ENCODE results near the gene USF2. TPM values are rescaled to one million over a fixed set of nuclear protein-coding genes. Genes with fewer than 3 reads are reported as not detected.

USF2 gene
- total and polyA plus RNA-seq, 2 donors (not counting 1 experiment from before 2014, with no cell fraction given) = 53.8 to 74.9 TPM

- no peaks in the 10 kb centered on the region for H3K27me3 ChIP-seq (ENCODE audit: control insufficient read depth, insufficient read depth, low read length)
- H3K4me1 ChIP-seq (ENCODE audit: control insufficient read depth, extremely low read depth, insufficient read depth, low read length) = peaks cover 12% of the 10 kb centered on the region
- no peak overlapping the region for H3K4me3 ChIP-seq (replicated peaks in 1 of 4; ENCODE audit: control extremely low read depth in 1 of 4, insufficient read depth in 1 of 4, low read depth in 3 of 4, low read length in 4 of 4)
- no peak overlapping the region for H2AFZ ChIP-seq (ENCODE audit: low read length)
- no peaks in the 10 kb centered on the region for H3K79me2 ChIP-seq (ENCODE audit: control insufficient read depth, insufficient read depth, low read length)
- H3K36me3 ChIP-seq (ENCODE audit: control insufficient read depth, insufficient read depth, low read length) = no peaks in the 10 kb centered on the region
- no peak overlapping the region for H3K4me2 ChIP-seq (ENCODE audit: extremely low read depth, insufficient read depth, low read length)
- H3K27ac ChIP-seq (ENCODE audit: insufficient read depth, low read length) = no peak overlapping the region
- TF ChIP-seq EZH2 (IDR thresholded peaks at IDR 0.05; ENCODE audit: low read length, missing control alignments) (no peak), CTCF (conservative IDR thresholded peaks at IDR 0.05 in 1 of 2, IDR thresholded peaks at IDR 0.05 in 1 of 2; ENCODE audit: low read depth in 1 of 2, low read length in 2 of 2) (no peak)
- H3K9me3 ChIP-seq (ENCODE audit: control insufficient read depth, insufficient read depth, low read depth, low read length) = no peaks in the 10 kb centered on the region
- H4K20me1 ChIP-seq (ENCODE audit: control insufficient read depth, extremely low read depth, insufficient read depth, low read length) = no peaks in the 10 kb centered on the region
- DNase-seq (ENCODE audit: low read depth in 2 of 2) = no peak
- no peak overlapping the region for H3K9ac ChIP-seq (ENCODE audit: insufficient read depth, low read length)
Measured at GRCh38 chr19:35315883-35316282, 47.1 kb downstream of the USF2 start.

GRCh38 chr19:35316560-35316959 is 47.8 kb downstream of the USF2 start:
- H3K27ac ChIP-seq (ENCODE audit: insufficient read depth, low read length) = no peak overlapping the region
- no peaks in the 10 kb centered on the region for H4K20me1 ChIP-seq (ENCODE audit: control insufficient read depth, extremely low read depth, insufficient read depth, low read length)
- H3K27me3 ChIP-seq (ENCODE audit: control insufficient read depth, insufficient read depth, low read length) = no peaks in the 10 kb centered on the region
- DNase-seq (ENCODE audit: low read depth in 2 of 2) = no peak
- H3K4me2 ChIP-seq (ENCODE audit: extremely low read depth, insufficient read depth, low read length) = no peak overlapping the region
- H3K9me3 ChIP-seq (ENCODE audit: control insufficient read depth, insufficient read depth, low read depth, low read length) = no peaks in the 10 kb centered on the region
- no peaks in the 10 kb centered on the region for H3K36me3 ChIP-seq (ENCODE audit: control insufficient read depth, insufficient read depth, low read length)
- H3K4me1 ChIP-seq (ENCODE audit: control insufficient read depth, extremely low read depth, insufficient read depth, low read length) = peaks cover 12% of the 10 kb centered on the region
- no peak overlapping the region for H3K9ac ChIP-seq (ENCODE audit: insufficient read depth, low read length)
- no peaks in the 10 kb centered on the region for H3K79me2 ChIP-seq (ENCODE audit: control insufficient read depth, insufficient read depth, low read length)
- H3K4me3 ChIP-seq (replicated peaks in 1 of 4; ENCODE audit: control extremely low read depth in 1 of 4, insufficient read depth in 1 of 4, low read depth in 3 of 4, low read length in 4 of 4) = no peak overlapping the region
- no peak for TF ChIP-seq EZH2 (IDR thresholded peaks at IDR 0.05; ENCODE audit: low read length, missing control alignments)
- TF ChIP-seq CTCF (conservative IDR thresholded peaks at IDR 0.05 in 1 of 2, IDR thresholded peaks at IDR 0.05 in 1 of 2; ENCODE audit: low read depth in 1 of 2, low read length in 2 of 2) = no peak
- H2AFZ ChIP-seq (ENCODE audit: low read length) = no peak overlapping the region

GRCh38 chr19:35317464-35318043 is 48.8 kb downstream of the USF2 start:
- Histone ChIP-seq H3K9ac (ENCODE audit: insufficient read depth, low read length) (no peak overlapping the region), H2AFZ (ENCODE audit: low read length) (no peak overlapping the region), H3K27me3 (ENCODE audit: control insufficient read depth, insufficient read depth, low read length) (no peaks in the 10 kb centered on the region), H3K36me3 (ENCODE audit: control insufficient read depth, insufficient read depth, low read length) (no peaks in the 10 kb centered on the region), H3K4me2 (ENCODE audit: extremely low read depth, insufficient read depth, low read length) (no peak overlapping the region), H3K79me2 (ENCODE audit: control insufficient read depth, insufficient read depth, low read length) (no peaks in the 10 kb centered on the region), H3K9me3 (ENCODE audit: control insufficient read depth, insufficient read depth, low read depth, low read length) (no peaks in the 10 kb centered on the region), H3K27ac (ENCODE audit: insufficient read depth, low read length) (no peak overlapping the region), H3K4me3 (replicated peaks in 1 of 4; ENCODE audit: control extremely low read depth in 1 of 4, insufficient read depth in 1 of 4, low read depth in 3 of 4, low read length in 4 of 4) (no peak overlapping the region), H4K20me1 (ENCODE audit: control insufficient read depth, extremely low read depth, insufficient read depth, low read length) (no peaks in the 10 kb centered on the region), H3K4me1 (ENCODE audit: control insufficient read depth, extremely low read depth, insufficient read depth, low read length) (peaks cover 12% of the 10 kb centered on the region)
- DNase-seq (ENCODE audit: low read depth in 2 of 2) = no peak
- no peak for TF ChIP-seq CTCF (conservative IDR thresholded peaks at IDR 0.05 in 1 of 2, IDR thresholded peaks at IDR 0.05 in 1 of 2; ENCODE audit: low read depth in 1 of 2, low read length in 2 of 2)
- no peak for TF ChIP-seq EZH2 (IDR thresholded peaks at IDR 0.05; ENCODE audit: low read length, missing control alignments)
